Memory B cell (primary cell): ENCODE data around the gene TLE3.

Experiments
- ATAC-seq: fragments of 150-1000 bp; cut with Tn5 transposase; 2 replicates; pipeline ENCODE4 v1.10.0; 2021; ENCODE audit warnings: low read depth, mild to moderate bottlenecking, moderate library complexity
- DNase-seq, 2 donors: peaks; one replicate each; pipeline ENCODE4 v3.0.0; 2022; ENCODE audit warnings: low spot score in 2 of 2
- H3K27ac Mint-ChIP-seq: one replicate; pipeline ENCODE4 v1.8.0; 2022; ENCODE audit warnings: mild to moderate bottlenecking, moderate library complexity, mixed read lengths
- H3K27me3 Mint-ChIP-seq: one replicate; pipeline ENCODE4 v1.8.0; 2022; ENCODE audit warnings: mixed read lengths
- H3K36me3 Mint-ChIP-seq: one replicate; pipeline ENCODE4 v1.8.0; 2022; ENCODE audit warnings: mild to moderate bottlenecking, mixed read lengths
- H3K4me1 Mint-ChIP-seq: one replicate; pipeline ENCODE4 v1.8.0; 2022; ENCODE audit warnings: mixed read lengths
- H3K4me3 Mint-ChIP-seq: one replicate; pipeline ENCODE4 v1.8.0; 2022; ENCODE audit warnings: mild to moderate bottlenecking, moderate library complexity, mixed read lengths
- H3K9me3 Mint-ChIP-seq: one replicate; pipeline ENCODE4 v1.8.0; 2022; ENCODE audit warnings: mixed read lengths

The TLE3 gene

GRCh38 chr15:70078578-70079417, 18.9 kb downstream of the TLE3 start:
- Mint-ChIP-seq H3K4me3 (no peak overlapping the region), H3K27me3 (no peaks in the 10 kb centered on the region), H3K36me3 (peaks cover 40% of the 10 kb centered on the region), H3K9me3 (no peaks in the 10 kb centered on the region), H3K27ac (no peak overlapping the region), H3K4me1 (peaks cover 37% of the 10 kb centered on the region)
- ATAC-seq (no peak), DNase-seq (no peak)

DNA sequence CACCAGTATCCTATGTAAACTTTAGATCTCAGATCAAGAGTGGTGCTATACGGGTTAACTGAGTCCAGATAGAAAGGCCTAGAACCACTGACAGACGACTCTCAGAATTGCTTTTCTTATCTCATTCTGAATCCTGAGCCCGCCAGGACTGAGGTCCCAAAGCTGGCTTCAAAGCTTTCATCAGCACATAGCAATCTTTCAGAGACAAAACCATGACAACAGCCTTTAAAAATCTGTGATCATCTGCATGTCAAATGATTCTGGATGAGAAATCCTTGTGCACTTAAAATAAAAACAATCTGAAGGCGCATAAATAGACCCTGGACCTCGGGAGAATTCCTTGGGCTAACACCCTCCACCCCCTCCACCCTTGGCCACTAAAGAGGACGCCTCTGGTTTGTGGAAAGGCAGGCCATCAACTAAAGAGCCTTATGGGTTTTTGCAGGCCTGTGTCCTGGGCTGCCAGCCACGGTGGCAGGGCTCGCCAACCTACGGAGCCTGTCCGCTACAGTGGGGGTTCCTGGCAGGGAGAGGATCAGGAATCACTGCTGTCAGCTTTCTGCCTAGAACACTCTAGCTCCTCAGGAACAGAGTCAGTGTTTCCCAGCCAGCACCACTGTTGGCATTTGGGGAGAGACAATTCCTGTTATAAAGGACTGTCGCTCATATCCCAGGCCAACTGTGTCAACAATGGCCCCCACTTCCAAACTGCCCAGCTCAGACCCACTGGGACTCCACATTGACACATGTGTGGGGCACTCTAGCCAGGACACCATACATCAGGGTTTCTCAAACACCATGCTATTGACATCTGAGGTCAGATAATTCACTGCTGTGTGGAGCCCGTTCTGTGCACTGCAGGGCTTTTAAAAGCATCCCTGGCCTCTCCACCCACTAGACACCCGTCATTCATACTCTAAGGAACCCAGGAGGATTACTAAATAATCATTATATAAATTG, 20.2 kb downstream of the TLE3 start:
- no peak for DNase-seq
- peaks cover 48% of the 10 kb centered on the region for H3K36me3 Mint-ChIP-seq
- peak overlapping the region; percentile 38 for H3K27ac Mint-ChIP-seq
- ATAC-seq: no peak
- no peaks in the 10 kb centered on the region for H3K9me3 Mint-ChIP-seq
- H3K4me3 Mint-ChIP-seq: no peak overlapping the region
- H3K4me1 Mint-ChIP-seq: peaks cover 41% of the 10 kb centered on the region
- no peaks in the 10 kb centered on the region for H3K27me3 Mint-ChIP-seq

- Mint-ChIP-seq H3K36me3 (peaks cover 55% of the 10 kb centered on the region), H3K27me3 (no peaks in the 10 kb centered on the region), H3K9me3 (no peaks in the 10 kb centered on the region), H3K4me1 (peaks cover 60% of the 10 kb centered on the region), H3K27ac (no peak overlapping the region), H3K4me3 (no peak overlapping the region)
- DNase-seq (no peak), ATAC-seq (no peak)
Observed at GRCh38 chr15:70074380-70074779, 23.3 kb downstream of the TLE3 start.

DNA sequence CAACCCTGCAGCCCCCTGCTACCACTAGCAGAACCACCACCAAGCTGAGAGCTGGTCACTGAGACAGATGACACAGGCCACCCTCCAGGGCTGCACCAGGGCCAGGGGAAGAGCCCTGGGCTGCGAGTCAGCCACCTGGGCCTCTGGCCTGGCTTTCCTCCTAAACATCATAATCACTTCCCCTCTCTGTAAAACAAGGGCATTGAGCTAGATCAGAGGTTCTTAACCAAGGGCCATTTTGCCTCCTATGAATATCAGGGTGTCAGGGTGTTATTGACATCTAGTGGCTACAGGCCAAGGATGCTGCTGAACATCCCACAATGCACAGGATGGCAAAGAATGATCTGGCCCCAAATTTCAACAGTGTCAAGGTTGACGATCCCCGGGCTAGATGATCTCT, 25.2 kb downstream of the TLE3 start:
- Mint-ChIP-seq H3K9me3 (no peaks in the 10 kb centered on the region), H3K4me3 (peak overlapping the region; percentile 51), H3K27ac (peak overlapping the region; percentile 75), H3K4me1 (peaks cover 56% of the 10 kb centered on the region), H3K27me3 (no peaks in the 10 kb centered on the region), H3K36me3 (peaks cover 61% of the 10 kb centered on the region)
- DNase-seq (peak in 1 of 2 donors; percentile 46), ATAC-seq (peak; percentile 95)

- Mint-ChIP-seq H3K27ac (peak overlapping the region; percentile 63), H3K36me3 (peaks cover 65% of the 10 kb centered on the region), H3K4me1 (peaks cover 59% of the 10 kb centered on the region), H3K9me3 (no peaks in the 10 kb centered on the region), H3K27me3 (no peaks in the 10 kb centered on the region), H3K4me3 (peak overlapping the region; percentile 28)
- no peak for DNase-seq
- ATAC-seq: peak; percentile 34
Observed at GRCh38 chr15:70071799-70072198, 25.9 kb downstream of the TLE3 start.

DNA sequence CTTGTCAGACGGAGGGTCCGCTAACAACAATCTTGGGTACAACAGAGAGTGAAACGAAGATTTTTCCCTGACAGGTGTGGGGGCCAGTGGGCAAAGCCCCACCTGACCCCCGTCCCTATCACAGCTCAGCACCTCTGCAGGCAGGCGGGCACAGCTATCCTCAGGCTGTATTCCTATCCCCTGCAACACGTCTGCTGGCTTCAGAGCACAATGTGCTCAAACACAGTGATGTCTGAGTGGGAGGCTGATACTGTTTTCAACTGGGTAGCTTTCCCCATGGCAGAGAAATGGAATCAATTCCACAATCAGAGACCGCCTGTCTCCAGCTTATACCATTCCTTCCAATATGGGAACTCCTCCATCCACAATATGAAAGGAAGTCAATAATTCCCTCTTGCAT, 28.0 kb downstream of the TLE3 start:
- Mint-ChIP-seq H3K27ac (no peak overlapping the region), H3K4me1 (peaks cover 47% of the 10 kb centered on the region), H3K27me3 (no peaks in the 10 kb centered on the region), H3K4me3 (no peak overlapping the region), H3K36me3 (peaks cover 60% of the 10 kb centered on the region), H3K9me3 (no peaks in the 10 kb centered on the region)
- ATAC-seq: no peak
- DNase-seq: no peak

DNA sequence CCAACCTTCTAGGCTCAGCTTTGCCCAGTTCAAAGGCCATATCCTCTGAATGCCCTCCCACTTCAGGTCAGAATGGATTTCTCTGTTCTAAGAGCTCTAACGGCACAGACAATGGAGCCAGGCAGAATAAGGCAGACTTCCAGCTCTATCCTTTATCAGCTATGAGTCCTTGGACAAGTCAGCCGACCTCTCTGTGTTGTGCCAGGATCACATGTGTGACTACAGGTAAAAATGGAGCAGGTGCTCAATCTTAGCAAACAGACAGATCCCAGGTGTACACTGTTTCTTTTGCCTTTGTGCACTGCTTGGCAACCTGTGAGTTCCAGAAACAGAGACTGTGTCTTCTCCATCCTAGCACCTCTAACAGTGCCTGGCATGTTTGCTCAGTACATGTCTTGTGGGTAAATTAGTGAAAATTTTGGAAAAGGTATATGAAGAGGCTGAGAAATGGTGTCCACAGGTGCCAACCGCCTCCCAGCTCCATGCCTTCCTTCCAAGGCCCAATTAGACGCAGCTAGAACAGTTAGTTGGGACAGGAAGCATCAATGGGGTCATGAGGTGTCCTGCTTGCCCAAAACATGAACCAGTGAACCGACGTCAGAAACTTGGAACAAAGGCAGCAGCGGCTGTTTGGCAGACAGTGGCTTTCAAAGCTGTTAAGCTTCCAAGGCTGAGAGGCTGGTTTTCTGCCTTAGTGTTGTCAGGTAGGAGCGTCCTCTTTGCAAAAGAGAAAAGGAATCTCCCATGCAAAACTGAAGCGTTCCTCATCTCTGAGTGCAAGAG, 28.7 kb downstream of the TLE3 start:
- no peaks in the 10 kb centered on the region for H3K9me3 Mint-ChIP-seq
- ATAC-seq (no peak), DNase-seq (no peak)
- H3K4me1 Mint-ChIP-seq: peaks cover 46% of the 10 kb centered on the region
- H3K27me3 Mint-ChIP-seq: no peaks in the 10 kb centered on the region
- peak overlapping the region; percentile 70 for H3K27ac Mint-ChIP-seq
- H3K4me3 Mint-ChIP-seq: no peak overlapping the region
- peaks cover 56% of the 10 kb centered on the region for H3K36me3 Mint-ChIP-seq

DNA sequence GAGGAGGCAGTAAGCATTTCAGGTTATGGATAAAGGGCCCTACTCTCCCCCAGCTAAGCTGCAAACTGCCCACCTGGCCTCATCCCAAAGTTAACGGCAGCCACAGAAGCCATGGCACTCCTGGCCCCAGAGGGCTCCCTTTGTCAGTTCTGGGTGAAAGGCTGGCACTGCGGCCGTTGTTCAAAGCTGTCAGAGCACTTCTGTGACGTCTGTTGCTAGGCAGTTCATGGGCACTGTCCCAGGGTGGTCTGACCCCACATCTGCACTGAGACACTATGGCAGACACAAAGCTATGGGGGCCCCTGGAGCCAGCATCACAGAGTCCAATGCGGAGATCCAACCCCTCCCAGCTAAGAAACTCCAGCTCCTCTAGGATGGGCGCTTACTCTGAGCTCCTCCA, 30.0 kb downstream of the TLE3 start:
- Mint-ChIP-seq H3K27me3 (no peaks in the 10 kb centered on the region), H3K36me3 (peaks cover 49% of the 10 kb centered on the region)
- no peak for ATAC-seq

DNA sequence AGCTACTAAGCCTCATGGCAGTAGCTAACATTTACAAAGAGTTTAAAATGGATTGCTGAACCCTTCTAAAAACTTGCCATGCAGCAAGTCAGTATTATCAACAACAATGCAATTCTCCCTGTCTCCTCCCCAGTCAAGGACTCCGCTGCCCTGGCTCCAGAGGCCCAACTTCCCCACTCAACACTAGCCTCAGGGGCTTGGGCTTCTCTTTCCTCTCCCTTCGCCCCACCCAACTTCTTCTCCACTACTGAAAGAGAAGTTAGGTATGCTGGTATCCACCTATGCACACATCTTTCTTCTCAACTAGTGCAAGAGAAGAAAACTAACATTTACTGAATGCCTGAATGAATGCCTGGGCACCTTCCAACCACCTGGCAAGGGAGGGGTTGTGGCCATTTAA, 30.7 kb downstream of the TLE3 start:
- DNase-seq (no peak), ATAC-seq (no peak)
- Mint-ChIP-seq H3K4me3 (no peak overlapping the region), H3K27ac (peak overlapping the region; percentile 90), H3K4me1 (peaks cover 27% of the 10 kb centered on the region), H3K27me3 (no peaks in the 10 kb centered on the region), H3K9me3 (no peaks in the 10 kb centered on the region), H3K36me3 (peaks cover 46% of the 10 kb centered on the region)

More for the DNA sequence above, 30.0 kb downstream of the TLE3 start:
- Mint-ChIP-seq H3K9me3 (no peaks in the 10 kb centered on the region), H3K4me1 (peaks cover 33% of the 10 kb centered on the region), H3K4me3 (no peak overlapping the region), H3K27ac (no peak overlapping the region)
- DNase-seq: no peak

DNA sequence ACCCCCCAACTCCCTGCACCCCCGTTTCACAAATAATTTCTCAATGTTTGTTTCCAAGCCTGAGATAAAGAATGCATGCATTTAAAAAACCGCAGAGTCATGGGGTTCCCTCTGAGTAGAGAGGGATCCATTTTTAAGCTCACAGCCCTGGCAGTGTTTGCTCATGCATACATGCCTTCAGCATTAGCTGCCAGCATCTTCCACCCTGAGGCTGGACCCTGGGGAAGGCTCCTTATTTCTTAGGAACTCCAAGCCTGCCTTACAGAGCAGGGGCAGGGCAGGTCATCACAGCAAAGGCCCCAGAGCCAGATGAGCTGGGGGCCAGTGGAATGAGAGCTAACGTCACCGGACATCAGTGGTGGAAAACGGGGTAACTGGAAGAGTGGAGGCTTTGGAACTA, 31.3 kb downstream of the TLE3 start:
- Mint-ChIP-seq H3K4me1 (peaks cover 23% of the 10 kb centered on the region), H3K36me3 (peaks cover 43% of the 10 kb centered on the region), H3K27me3 (no peaks in the 10 kb centered on the region), H3K9me3 (no peaks in the 10 kb centered on the region), H3K4me3 (no peak overlapping the region), H3K27ac (peak overlapping the region; percentile 90)
- no peak for ATAC-seq
- no peak for DNase-seq

GRCh38 chr15:70066004-70066403, 31.7 kb downstream of the TLE3 start:
- H3K4me1 Mint-ChIP-seq: peaks cover 19% of the 10 kb centered on the region
- H3K9me3 Mint-ChIP-seq: no peaks in the 10 kb centered on the region
- DNase-seq: no peak
- H3K27ac Mint-ChIP-seq: no peak overlapping the region
- no peaks in the 10 kb centered on the region for H3K27me3 Mint-ChIP-seq
- H3K4me3 Mint-ChIP-seq: no peak overlapping the region
- no peak for ATAC-seq
- H3K36me3 Mint-ChIP-seq: peaks cover 39% of the 10 kb centered on the region

DNA sequence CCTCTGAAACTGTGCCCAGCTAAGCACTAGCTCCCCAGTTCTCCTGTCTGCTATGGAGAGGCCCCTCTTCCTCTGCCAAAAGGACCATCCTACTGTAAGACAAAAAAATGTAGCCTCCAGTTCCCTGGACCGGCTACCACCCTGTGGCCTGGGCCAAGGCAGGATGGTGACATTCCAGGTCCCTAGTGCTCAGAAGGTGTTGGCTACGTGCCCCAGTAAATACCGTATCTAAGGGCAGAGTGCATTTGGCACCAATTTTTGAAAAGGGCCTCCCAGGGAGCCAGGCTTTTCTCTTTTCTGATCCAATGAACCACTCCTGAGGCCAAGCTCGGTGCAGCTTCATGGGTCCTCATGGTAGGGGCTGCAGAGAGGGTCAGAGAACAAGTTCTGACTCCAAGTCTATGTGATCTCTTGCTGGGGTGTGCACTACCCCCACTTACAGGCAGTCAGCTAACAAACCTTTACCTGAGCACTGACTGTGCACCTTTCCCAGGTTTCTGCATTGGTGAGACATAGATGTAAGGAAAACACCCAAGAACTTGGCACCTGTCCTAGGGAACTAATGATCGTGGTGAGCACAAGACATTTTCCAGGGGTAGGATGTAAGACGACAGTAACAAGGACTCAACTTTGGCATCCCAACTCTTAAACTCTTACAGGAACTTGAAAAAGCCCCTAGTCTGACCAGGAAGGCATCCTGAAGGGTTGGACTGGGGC, 32.6 kb downstream of the TLE3 start:
- peaks cover 14% of the 10 kb centered on the region for H3K4me1 Mint-ChIP-seq
- peaks cover 35% of the 10 kb centered on the region for H3K36me3 Mint-ChIP-seq
- ATAC-seq: no peak
- H3K9me3 Mint-ChIP-seq: no peaks in the 10 kb centered on the region
- no peak overlapping the region for H3K27ac Mint-ChIP-seq
- H3K4me3 Mint-ChIP-seq: no peak overlapping the region
- DNase-seq: no peak
- no peaks in the 10 kb centered on the region for H3K27me3 Mint-ChIP-seq

DNA sequence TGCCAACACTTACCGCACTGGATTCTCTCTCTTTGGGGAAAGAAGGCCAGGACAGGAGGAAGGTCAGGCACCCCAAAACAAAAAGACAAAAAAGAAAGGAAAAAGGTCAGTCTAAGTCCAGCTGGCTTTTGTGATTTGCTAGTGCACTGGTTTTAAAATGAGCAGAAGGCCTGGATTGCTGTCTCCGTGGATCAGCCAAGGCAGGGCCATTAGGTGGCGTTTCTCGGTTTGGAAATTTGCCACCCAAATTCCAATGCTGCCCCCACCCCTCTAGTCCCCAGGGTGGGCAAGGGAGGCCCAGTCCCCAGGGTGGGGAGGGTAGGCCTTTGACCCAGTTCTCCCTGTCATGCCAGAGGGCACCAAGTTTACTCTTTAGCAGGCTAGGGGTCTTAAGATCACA, 33.3 kb downstream of the TLE3 start:
- no peak overlapping the region for H3K27ac Mint-ChIP-seq
- H3K27me3 Mint-ChIP-seq: no peaks in the 10 kb centered on the region
- H3K36me3 Mint-ChIP-seq: peaks cover 37% of the 10 kb centered on the region
- no peak overlapping the region for H3K4me3 Mint-ChIP-seq
- H3K4me1 Mint-ChIP-seq: peaks cover 16% of the 10 kb centered on the region
- no peaks in the 10 kb centered on the region for H3K9me3 Mint-ChIP-seq
- DNase-seq: no peak
- ATAC-seq: no peak
